Measurements from ENCODE around the gene C12orf57.
A peak's percentile ranks its signal among the peaks of the same experiment; 100 is the strongest.

Gene C12orf57

DNA sequence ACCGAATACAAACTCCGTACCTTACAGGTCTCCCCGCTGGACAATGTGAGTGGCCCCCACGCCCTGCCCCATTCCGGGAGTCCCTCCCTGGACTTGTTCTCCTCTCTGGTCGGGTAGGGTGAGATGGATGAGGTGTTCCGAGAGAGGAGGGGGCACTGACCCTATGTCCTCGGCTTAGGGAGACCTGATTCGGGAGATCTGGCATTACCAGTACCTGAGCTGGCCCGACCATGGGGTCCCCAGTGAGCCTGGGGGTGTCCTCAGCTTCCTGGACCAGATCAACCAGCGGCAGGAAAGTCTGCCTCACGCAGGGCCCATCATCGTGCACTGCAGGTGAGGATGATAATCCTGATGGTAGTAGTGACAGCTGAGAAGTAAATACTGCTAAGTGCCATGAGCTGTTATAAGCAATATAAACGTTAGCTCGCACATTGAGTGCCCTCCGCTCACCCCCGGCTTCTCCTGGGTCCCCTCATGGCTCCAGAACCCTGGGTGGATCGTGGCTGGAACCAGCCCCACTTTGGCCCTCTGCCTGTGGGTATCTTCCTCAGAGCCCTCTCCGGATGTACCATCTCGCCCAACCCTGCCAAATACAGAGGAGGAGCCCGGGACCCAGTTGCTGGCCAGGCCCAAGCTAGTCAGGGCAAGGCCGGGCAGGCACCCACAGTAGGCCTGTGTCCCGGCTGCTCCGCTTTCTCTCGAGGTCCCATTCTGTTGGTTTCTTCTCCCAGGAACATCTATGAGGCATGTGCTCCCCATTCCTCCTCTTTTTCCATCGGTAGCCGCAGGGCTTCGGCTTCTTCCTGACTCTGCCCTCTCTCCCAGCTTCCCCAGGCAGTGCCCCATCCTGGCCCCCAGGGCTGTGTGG is 14.2 kb downstream of the C12orf57 start:
- TF ChIP-seq, protein P1, sequence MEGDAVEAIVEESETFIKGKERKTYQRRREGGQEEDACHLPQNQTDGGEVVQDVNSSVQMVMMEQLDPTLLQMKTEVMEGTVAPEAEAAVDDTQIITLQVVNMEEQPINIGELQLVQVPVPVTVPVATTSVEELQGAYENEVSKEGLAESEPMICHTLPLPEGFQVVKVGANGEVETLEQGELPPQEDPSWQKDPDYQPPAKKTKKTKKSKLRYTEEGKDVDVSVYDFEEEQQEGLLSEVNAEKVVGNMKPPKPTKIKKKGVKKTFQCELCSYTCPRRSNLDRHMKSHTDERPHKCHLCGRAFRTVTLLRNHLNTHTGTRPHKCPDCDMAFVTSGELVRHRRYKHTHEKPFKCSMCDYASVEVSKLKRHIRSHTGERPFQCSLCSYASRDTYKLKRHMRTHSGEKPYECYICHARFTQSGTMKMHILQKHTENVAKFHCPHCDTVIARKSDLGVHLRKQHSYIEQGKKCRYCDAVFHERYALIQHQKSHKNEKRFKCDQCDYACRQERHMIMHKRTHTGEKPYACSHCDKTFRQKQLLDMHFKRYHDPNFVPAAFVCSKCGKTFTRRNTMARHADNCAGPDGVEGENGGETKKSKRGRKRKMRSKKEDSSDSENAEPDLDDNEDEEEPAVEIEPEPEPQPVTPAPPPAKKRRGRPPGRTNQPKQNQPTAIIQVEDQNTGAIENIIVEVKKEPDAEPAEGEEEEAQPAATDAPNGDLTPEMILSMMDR (IDR thresholded peaks at IDR 0.05; ENCODE audit: low read depth, low read length): no peak
- no peak for DNase-seq (ENCODE audit: extremely low read depth, low read depth)

DNA sequence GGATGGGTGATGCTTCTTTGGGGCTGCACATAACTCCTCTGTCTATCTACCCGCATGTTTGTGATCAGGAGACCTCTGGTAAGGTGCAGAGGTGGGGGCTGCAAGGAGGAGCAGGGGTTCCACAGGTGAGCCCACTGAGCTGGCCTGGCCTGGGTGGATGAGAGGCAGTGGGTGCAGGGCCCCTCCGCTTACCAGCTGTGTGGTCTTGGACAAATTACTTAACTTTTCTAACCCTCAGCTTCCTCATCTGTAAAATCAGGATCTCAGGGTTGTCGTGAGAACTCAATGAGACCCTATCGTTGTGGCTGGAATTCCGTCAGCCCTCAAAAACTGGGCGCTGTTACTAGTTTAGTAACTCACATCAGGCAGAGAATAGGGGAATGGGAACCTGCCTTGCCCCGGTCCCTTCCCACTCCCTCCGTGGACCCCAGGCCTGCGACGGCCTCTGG is 14.8 kb downstream of the C12orf57 start:
- TF ChIP-seq, protein P1 (IDR thresholded peaks at IDR 0.05; ENCODE audit: low read depth, low read length): no peak
- no peak for DNase-seq (ENCODE audit: extremely low read depth, low read depth)

DNA sequence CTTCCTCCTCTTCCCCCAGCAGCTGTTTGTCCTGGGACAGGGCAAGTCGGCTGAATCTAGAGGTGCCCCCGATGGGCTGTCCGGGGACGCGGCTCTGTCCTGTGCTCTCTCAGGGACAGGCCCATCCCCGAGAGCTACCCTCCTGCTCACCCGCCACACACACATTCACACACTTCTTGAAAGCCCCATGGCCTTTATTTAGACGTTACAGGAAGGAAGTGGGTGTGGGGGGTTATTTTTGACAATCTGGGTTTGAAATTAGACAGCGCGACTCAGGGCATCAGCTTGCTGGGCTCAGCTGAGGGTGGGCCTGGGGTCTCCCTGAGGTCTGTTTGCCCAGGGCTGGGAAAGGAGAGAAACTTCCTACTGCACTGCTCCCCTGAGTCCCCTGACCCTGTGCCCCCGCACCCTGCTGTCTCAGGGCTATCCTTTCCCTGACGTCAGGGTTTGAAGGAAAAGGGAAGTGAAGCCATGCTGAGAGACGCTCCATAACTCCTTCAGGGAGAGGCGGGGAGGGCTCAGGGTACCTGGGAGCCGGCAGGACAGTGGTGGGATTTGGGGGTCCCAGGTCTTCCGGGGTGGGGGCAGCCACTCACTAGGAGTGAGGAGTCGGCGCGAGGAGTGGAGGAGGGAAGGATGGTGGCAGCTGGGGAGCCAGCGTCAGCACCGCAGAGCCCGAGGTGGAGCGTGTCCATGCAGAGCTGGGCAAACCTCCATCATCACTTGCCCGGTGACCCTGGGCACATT is 15.4 kb downstream of the C12orf57 start:
- TF ChIP-seq, protein P1 (IDR thresholded peaks at IDR 0.05; ENCODE audit: low read depth, low read length): no peak
- DNase-seq (ENCODE audit: extremely low read depth, low read depth): no peak

DNA sequence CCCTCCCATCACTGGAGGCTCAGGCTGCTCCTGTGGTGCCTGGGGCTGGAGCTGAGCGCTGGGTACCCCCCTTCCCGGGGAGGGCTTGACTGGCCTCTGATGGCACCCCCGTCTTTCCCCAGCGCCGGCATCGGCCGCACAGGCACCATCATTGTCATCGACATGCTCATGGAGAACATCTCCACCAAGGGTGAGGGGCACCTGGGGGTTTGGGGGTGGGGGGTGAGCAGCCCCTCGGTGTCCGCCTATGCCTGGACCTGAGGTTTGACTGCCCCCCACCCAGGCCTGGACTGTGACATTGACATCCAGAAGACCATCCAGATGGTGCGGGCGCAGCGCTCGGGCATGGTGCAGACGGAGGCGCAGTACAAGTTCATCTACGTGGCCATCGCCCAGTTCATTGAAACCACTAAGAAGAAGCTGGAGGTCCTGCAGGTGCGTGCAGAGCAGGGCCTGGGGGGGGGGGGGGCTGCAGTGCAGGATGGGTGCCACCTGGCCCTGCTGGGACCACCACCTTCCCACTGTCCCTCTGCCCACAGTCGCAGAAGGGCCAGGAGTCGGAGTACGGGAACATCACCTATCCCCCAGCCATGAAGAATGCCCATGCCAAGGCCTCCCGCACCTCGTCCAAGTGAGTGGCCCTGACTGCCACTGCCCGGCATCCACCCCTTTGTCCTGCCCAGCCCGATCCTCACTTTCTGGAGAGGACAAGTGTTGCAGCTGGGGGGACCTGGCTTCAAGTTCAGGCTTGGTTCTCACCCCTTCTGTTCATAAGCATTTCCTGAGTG is 16.2 kb downstream of the C12orf57 start:
- no peak for DNase-seq (ENCODE audit: extremely low read depth, low read depth)
- TF ChIP-seq, protein P1 (IDR thresholded peaks at IDR 0.05; ENCODE audit: low read depth, low read length): no peak

DNA sequence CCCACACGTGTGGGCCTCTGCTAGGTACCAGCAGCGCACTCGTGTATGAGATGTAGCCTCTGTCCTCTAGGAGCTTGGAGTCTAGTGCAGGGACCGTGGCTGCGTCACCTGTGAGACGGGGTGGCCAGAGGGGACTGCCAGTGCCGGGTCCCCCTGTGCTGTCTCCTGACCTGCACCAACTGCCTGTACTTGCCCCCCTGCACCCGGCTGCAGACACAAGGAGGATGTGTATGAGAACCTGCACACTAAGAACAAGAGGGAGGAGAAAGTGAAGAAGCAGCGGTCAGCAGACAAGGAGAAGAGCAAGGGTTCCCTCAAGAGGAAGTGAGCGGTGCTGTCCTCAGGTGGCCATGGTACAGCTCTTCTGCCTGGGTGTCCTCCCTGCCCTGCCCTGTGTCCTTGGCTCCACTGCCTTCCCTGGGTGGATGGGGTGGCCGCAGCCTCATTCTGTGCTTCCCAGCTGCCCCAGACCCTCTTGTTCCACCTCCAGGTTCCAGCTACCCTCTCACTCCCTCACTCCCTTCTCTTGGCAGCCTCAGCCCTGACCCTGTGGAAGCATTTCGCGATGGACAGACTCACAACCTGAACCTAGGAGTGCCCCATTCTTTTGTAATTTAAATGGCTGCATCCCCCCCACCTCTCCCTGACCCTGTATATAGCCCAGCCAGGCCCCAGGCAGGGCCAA is 16.9 kb downstream of the C12orf57 start:
- DNase-seq (ENCODE audit: extremely low read depth, low read depth): no peak
- TF ChIP-seq, protein P1 (IDR thresholded peaks at IDR 0.05; ENCODE audit: low read depth, low read length): peak; percentile 19

DNA sequence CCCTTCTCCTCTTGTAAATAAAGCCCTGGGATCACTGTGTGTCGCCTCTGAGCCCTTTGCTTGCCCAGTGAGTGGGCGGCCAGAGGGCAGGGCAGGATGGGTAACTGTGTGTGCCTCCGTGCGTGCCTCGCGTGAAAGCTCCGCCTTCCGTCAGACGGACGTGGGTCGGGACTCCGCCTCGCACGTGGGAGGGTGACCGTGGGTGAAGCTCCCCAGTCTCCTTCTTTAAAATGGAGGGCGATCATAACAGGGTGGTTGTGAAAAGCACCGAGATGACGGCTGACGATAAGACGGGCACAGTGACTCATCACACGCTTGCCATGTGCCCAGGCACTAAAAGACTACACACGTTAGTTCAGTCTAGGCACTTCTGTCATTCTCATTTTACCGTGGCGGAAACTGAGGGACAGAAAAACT is 17.5 kb downstream of the C12orf57 start:
- TF ChIP-seq, protein P1 (IDR thresholded peaks at IDR 0.05; ENCODE audit: low read depth, low read length): no peak
- no peak for DNase-seq (ENCODE audit: extremely low read depth, low read depth)
